HL-60 (cell line): ENCODE data around the gene CCDC124.
A peak's percentile ranks its signal among the peaks of the same experiment; 100 is the strongest.

ENCODE experiments used
- DNase-seq, 2 experiments: peaks; one replicate each; pipeline ENCODE4 v3.0.0-alpha.2; 2010 to 2020; ENCODE audit warnings: low read depth in 1 of 2, low spot score in 1 of 2
- H3K27ac ChIP-seq: fragments of 250-450 bp; sonication (Bioruptor Pico); replicated peaks from 2 replicates; pipeline ENCODE4 v1.5.1; 2020; ENCODE audit warnings: mild to moderate bottlenecking, moderate library complexity
- H3K27me3 ChIP-seq: fragments of 250-450 bp; sonication (Bioruptor Pico); 2 replicates; pipeline ENCODE4 v1.5.1; 2021; ENCODE audit warnings: mild to moderate bottlenecking, moderate library complexity; ENCODE audit not compliant: insufficient read depth, poor library complexity, severe bottlenecking
- H3K4me3 ChIP-seq: replicated peaks from 2 replicates; pipeline ENCODE4 v1.5.1; 2011; ENCODE audit warnings: mild to moderate bottlenecking, control low read depth, low read length; ENCODE audit not compliant: insufficient read depth
- GABPA ChIP-seq: IDR thresholded peaks from 2 replicates; pipeline ENCODE4 v1.6.1; 2012; ENCODE audit warnings: low read depth
- POLR2AphosphoS5 ChIP-seq: IDR thresholded peaks from 2 replicates; pipeline ENCODE4 v1.6.1; 2012; ENCODE audit warnings: low read depth
- SPI1 ChIP-seq: IDR thresholded peaks from 2 replicates; pipeline ENCODE4 v1.6.1; 2012; ENCODE audit warnings: low read depth, mild to moderate bottlenecking, borderline replicate concordance
- TF ChIP-seq, protein P1 (sequence below): IDR thresholded peaks from 2 replicates; pipeline ENCODE4 v1.6.1; 2012; ENCODE audit warnings: low read depth; ENCODE audit not compliant: insufficient replicate concordance
- TF ChIP-seq, protein P2 (sequence below): IDR thresholded peaks from one replicate; pipeline ENCODE4 v1.5.1; 2011; ENCODE audit warnings: low read length, control low read depth, inconsistent platforms; ENCODE audit not compliant: insufficient read depth

CCDC124 gene

DNA sequence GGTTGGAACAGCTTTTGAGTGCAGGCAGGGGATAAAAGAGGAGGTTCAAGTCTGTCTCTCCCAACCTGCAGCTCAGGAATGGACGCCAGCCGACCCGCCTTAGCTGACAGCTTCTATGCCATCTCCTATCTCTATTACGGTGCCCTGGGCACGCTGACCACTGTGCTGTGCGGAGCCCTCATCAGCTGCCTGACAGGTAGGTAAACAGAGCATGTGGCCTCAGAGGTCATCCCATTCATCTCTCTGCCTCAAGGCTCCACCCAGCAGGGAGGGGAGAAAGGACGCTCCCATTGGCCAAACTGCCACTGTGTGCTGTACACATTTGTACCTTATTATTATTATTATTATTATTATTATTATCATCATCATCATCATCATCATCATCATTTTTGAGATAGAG lies 44.6 kb upstream of the CCDC124 start:
- TF ChIP-seq SPI1 (no peak), GABPA (no peak), POLR2AphosphoS5 (no peak)
- TF ChIP-seq, protein P1, sequence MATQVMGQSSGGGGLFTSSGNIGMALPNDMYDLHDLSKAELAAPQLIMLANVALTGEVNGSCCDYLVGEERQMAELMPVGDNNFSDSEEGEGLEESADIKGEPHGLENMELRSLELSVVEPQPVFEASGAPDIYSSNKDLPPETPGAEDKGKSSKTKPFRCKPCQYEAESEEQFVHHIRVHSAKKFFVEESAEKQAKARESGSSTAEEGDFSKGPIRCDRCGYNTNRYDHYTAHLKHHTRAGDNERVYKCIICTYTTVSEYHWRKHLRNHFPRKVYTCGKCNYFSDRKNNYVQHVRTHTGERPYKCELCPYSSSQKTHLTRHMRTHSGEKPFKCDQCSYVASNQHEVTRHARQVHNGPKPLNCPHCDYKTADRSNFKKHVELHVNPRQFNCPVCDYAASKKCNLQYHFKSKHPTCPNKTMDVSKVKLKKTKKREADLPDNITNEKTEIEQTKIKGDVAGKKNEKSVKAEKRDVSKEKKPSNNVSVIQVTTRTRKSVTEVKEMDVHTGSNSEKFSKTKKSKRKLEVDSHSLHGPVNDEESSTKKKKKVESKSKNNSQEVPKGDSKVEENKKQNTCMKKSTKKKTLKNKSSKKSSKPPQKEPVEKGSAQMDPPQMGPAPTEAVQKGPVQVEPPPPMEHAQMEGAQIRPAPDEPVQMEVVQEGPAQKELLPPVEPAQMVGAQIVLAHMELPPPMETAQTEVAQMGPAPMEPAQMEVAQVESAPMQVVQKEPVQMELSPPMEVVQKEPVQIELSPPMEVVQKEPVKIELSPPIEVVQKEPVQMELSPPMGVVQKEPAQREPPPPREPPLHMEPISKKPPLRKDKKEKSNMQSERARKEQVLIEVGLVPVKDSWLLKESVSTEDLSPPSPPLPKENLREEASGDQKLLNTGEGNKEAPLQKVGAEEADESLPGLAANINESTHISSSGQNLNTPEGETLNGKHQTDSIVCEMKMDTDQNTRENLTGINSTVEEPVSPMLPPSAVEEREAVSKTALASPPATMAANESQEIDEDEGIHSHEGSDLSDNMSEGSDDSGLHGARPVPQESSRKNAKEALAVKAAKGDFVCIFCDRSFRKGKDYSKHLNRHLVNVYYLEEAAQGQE = no peak
- TF ChIP-seq, protein P2, sequence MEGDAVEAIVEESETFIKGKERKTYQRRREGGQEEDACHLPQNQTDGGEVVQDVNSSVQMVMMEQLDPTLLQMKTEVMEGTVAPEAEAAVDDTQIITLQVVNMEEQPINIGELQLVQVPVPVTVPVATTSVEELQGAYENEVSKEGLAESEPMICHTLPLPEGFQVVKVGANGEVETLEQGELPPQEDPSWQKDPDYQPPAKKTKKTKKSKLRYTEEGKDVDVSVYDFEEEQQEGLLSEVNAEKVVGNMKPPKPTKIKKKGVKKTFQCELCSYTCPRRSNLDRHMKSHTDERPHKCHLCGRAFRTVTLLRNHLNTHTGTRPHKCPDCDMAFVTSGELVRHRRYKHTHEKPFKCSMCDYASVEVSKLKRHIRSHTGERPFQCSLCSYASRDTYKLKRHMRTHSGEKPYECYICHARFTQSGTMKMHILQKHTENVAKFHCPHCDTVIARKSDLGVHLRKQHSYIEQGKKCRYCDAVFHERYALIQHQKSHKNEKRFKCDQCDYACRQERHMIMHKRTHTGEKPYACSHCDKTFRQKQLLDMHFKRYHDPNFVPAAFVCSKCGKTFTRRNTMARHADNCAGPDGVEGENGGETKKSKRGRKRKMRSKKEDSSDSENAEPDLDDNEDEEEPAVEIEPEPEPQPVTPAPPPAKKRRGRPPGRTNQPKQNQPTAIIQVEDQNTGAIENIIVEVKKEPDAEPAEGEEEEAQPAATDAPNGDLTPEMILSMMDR = no peak
- H3K27me3 ChIP-seq = no peaks in the 10 kb centered on the region

DNA sequence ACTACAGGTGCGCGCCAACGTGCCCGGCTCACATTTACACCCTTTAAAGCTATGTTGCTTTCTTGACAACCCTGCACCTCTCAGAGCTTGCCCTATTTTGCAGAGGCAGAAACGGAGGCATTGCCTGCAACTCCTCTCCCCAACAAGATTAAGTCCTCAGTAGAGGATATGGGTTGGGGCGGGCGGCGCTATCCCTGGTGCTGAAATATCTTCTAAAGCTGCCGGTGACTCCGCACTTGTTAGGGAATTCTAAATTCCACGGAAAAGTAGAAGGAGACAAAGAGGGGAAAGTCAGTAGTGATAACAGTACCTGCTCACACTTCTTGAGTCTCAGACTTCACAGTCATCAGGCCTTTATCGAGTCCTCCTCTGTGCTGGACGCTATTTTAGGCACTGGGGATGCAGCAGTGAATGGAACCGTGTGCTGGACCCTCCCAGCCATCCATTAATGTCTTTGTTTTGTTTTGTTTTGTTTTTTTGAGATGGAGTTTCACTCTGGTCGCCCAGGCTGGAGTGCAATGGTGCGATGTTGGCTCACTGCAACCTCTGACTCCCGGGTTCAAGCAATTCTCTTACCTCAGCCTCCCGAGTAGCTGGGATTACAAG lies 43.1 kb upstream of the CCDC124 start:
- no peak for DNase-seq
- Histone ChIP-seq H3K27ac (no peak overlapping the region), H3K27me3 (no peaks in the 10 kb centered on the region), H3K4me3 (no peak overlapping the region)
- no peak for TF ChIP-seq POLR2AphosphoS5
- TF ChIP-seq GABPA = no peak
- no peak for TF ChIP-seq SPI1
- TF ChIP-seq, protein P1 = peak; percentile 98
- TF ChIP-seq, protein P2 = no peak

More for the DNA sequence above, 44.6 kb upstream of the CCDC124 start:
- no peak overlapping the region for H3K4me3 ChIP-seq
- no peak for DNase-seq
- no peak overlapping the region for H3K27ac ChIP-seq

DNA sequence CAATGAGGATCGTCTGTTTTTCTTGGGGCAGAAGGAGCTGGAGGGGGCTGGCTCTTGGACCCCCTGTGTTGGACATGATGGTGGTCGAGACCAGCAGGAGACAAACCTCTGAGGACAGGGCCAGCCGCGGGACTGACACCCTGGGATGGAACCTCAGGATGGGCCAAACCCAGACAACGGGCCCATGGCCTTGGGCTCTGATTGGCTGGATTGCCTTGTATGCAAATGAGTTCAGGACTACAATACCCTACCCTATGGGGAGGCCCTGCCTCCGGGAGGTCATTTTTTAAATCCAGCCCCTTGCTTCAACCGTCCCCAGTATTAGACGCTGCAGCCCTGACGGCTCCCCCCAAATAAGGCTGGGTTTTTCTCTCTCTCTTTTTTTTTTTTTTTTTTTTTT lies 39.0 kb upstream of the CCDC124 start:
- Histone ChIP-seq H3K27ac (no peak overlapping the region), H3K4me3 (no peak overlapping the region), H3K27me3 (no peaks in the 10 kb centered on the region)
- DNase-seq = no peak
- TF ChIP-seq POLR2AphosphoS5 (no peak), GABPA (no peak), SPI1 (no peak)
- TF ChIP-seq, protein P1 = no peak
- TF ChIP-seq, protein P2 = no peak
